Urothelium cell line (cell line): ENCODE data around the gene LHFPL3.
A peak's percentile ranks its signal among the peaks of the same experiment; 100 is the strongest.

Experiments
- DNase-seq: peaks from one replicate; pipeline ENCODE4 v3.0.0; 2011; ENCODE audit warnings: low spot score, mixed read lengths
- FAIRE-seq: peaks from 2 replicates; lab custom pipeline; 2011; peaks lifted over from hg19 to GRCh38; lab: Jason Lieb, UNC

LHFPL3 gene

DNA sequence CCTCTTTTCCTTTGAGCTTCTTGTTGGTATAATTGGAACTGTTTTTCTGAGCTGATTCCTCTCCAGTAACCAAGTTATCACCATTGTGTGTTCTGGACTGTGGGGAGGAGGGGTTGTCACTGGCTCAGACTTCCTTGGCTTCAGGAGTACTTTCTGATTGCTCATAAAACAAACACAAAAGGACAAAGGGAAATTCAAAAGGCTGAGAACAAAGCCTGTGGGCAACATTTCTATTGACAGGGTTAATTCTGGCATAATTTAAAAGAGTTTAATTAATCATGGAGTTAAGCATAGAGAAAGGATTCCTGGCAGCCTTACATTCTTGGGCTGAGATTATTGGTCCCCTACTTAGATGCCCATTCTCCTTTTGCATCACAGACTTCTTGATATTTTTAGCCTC lies 462.7 kb downstream of the LHFPL3 start:
- FAIRE-seq (no peak), DNase-seq (peak; percentile 46)

DNA sequence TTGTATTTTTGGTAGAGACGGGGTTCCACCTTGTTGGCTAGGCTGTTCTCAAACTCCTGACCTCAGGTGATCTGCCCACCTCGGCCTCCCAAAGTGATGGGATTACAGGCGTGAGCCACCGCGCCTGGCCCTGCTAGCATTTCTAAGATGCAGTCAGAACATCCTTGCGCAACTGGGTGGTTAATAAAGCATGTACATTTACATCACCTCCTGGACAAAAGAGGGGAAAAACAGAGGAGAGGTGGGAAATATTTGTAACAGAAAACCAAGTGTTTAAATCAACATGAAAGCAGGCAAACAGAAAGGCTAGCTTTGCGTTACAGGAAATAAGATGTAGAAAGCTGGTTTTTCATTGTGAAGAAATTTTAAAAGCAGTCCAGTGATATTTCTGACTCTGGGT lies 464.7 kb downstream of the LHFPL3 start:
- no peak for DNase-seq
- peak; percentile 66 for FAIRE-seq

DNA sequence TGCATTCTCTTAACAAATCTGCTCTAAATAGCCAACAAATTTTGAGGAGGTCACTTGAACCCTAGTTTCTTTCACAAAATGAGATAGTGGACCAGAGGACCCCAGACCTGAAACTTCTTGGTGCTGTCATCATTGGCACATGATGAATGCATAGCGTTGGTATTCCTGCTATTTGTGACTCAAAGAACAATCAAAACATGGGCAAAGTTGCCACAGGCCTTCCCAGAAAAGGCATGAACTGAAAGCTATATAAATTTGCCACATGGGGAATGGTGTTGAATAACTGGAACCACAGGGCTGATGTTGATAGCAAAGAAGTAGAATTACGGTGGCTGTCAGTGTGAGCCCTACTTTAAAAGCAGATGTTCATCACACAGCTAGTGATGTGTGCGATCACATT lies 465.8 kb downstream of the LHFPL3 start:
- FAIRE-seq (no peak), DNase-seq (no peak)

DNA sequence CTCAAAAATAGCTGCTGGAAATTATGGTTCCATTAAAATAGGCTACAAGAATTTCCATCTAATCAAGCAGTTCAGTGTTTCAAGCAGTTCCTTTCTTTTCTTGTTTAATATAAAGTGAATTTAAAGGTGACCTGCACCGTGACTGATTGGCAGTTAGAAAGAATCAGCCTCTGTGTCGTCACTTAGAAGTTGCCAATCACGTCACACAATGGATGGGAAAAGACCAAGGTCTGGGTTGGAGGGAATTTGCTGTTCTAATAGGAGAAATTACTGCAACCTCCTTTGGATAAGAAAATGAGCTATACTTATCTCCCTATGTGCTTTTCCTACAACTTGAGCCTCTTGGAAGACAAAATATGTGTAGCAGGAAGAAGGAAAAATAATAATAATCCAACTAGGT lies 466.2 kb downstream of the LHFPL3 start:
- DNase-seq, result no peak
- no peak for FAIRE-seq

GRCh38 chr7:104795086-104795485 lies 466.7 kb downstream of the LHFPL3 start:
- DNase-seq (no peak), FAIRE-seq (no peak)

- FAIRE-seq, result no peak
Measured at GRCh38 chr7:104795616-104796398, 467.4 kb downstream of the LHFPL3 start.

GRCh38 chr7:104800307-104800706 lies 471.9 kb downstream of the LHFPL3 start:
- FAIRE-seq, result no peak
- no peak for DNase-seq

More at GRCh38 chr7:104795616-104796398, 467.4 kb downstream of the LHFPL3 start:
- DNase-seq, result no peak

- DNase-seq (no peak), FAIRE-seq (no peak)
Measured at GRCh38 chr7:104801022-104801421, 472.6 kb downstream of the LHFPL3 start.

GRCh38 chr7:104803931-104804330 lies 475.5 kb downstream of the LHFPL3 start:
- FAIRE-seq, result no peak
- DNase-seq, result no peak

DNA sequence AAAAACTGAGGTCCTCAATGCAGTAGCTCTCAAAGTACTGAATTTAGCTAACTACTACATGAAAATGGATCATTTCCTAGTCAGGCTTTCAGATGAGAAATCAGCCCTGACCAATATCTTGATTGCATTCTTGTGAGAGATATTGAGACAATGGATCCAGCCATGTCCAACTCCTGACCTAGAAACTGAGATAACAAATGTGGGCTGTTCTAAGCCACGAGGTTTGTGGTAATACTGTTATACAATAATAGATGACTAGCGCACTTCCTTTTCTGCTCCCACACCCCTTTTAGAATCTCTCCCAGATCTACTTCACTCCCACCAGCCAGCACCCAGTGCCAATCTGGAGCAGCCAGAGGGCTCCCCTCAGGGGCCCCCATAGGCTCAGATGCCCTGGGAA lies 476.3 kb downstream of the LHFPL3 start:
- FAIRE-seq, result no peak
- DNase-seq, result no peak

GRCh38 chr7:104805449-104806317 lies 477.3 kb downstream of the LHFPL3 start:
- no peak for DNase-seq

GRCh38 chr7:104807671-104808070 lies 479.3 kb downstream of the LHFPL3 start:
- no peak for DNase-seq
- no peak for FAIRE-seq

More at GRCh38 chr7:104805449-104806317, 477.3 kb downstream of the LHFPL3 start:
- FAIRE-seq, result no peak

GRCh38 chr7:104809906-104810305 lies 481.5 kb downstream of the LHFPL3 start:
- no peak for FAIRE-seq
- DNase-seq, result no peak

GRCh38 chr7:104814126-104814525 lies 485.7 kb downstream of the LHFPL3 start:
- DNase-seq (no peak), FAIRE-seq (no peak)

DNA sequence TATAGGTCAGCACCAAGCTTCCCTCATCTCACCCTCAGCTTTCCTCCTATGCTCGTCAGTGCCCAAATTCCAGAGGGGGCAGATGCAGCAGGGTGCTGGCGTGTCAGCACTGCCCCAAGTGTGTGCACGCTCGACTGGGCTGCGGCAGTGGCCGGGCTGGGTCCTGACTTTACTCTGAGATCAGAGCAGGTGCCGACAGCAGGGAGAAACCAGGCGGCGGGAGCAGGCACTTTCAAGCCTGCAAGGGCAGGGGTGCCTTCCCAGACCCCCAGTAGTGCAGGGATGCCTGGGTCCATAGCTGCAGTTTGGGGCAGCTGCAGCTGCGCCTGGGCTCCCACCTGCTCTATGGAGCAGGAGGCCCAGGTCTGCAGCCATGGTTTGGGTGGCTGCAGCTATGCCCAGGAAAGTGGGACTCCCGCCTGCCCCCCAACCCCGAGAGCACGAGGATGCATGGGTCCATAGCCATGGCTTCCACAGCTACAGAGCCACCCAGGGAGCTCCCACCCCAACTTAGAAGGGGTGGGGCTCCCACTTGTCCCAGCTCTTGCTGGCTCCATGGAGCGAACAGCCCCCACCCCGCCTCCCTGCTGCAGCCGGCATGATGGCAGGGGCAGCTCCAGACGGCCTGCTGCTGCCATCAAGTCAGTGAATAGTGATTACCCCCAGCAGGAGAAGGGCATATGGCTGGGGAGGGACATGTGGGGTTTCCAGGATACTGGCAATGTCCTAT lies 486.4 kb downstream of the LHFPL3 start:
- FAIRE-seq (no peak), DNase-seq (no peak)

DNA sequence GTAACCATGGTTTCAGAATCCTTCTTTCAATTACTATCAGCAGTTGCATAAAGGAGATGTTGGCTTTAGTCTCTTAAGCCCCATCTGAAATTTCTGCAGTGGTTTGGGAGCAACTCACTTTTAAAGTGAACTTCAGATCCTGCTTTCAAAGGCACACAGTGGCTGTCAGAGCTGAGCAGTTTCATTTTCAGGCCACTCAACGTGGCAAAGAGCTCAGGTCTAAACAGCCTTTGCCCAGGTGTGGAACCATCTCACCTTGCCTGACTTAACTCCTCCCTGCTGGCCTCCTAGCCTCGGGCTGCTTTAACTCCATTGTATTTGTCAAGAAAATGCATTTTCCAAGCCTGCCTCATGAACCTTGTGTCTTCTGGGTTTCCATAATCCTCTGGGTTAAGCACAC lies 488.1 kb downstream of the LHFPL3 start:
- DNase-seq (no peak), FAIRE-seq (no peak)

DNA sequence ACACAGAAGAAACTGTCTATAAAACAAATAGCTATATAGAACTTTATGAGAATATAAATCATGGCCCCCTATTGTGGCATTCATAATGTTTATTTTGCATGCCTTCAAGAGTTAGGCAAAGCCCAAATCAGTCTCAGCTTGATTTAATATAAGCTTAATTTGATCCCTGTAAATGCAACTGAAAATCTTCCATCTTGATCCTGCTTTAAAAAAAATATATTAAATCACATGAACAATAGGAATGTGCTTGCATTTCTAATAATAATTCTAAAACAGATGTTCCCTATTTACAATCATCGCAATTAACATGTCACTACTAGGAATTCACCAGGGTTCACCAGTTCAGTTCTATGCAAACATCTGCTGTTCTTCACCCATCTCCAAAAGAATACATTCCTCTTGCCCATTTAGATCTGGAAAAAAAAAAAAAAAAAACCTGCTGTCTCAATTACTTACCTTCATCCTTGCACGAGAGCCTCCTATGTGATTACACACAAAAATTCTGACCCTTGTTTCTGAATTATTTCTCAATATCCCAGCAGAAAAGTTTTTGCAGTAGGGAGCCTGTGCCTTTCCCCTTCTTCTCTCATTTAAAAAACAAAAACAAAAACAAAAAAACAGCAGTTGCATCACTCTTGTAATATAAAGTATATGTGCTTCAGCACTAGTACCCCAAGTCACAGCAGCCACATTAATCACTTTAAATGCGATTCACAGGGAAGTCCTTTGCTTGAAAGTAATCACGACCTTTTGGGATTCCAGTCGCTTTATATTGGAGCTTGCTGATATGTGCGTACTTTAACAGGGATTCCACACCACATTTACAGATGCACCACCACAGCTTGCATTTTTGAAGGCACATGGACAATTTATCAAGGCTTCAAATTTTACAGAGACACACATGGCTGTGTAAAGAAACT lies 490.8 kb downstream of the LHFPL3 start:
- DNase-seq, result no peak
- FAIRE-seq, result no peak

DNA sequence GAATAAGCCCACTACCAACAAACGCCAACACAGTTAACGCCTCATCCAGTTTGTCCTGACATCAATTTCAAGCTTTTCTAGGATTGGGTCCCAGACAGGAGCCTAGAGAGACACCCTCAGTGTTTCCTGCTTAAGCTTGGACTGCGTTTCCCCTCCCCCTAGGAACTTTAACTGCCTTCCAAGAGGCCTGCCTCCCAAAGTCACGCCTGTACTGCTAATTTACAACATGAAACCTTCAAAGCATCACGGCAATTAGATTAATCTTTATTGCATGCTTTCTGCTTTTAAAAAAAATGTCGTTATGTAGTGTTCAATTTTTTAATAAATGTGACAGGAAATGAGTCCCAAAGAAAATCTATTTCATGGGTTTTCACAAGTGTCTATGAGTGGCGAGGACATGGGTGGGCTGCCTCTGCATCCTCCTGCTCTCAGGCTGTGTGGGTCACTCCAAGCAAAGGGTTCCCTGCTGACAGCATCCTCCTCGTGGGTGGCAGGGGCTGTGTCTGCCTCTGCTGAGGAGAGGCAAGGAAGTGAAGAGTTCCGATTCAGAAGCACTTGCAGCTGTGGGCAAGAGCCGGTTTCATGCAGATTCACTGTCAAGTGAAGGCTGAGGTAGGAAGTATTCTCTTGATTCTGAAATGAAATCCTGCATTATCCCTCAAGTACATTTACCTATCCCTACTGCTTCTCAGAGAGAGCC lies 492.6 kb downstream of the LHFPL3 start:
- FAIRE-seq, result no peak
- DNase-seq, result no peak

DNA sequence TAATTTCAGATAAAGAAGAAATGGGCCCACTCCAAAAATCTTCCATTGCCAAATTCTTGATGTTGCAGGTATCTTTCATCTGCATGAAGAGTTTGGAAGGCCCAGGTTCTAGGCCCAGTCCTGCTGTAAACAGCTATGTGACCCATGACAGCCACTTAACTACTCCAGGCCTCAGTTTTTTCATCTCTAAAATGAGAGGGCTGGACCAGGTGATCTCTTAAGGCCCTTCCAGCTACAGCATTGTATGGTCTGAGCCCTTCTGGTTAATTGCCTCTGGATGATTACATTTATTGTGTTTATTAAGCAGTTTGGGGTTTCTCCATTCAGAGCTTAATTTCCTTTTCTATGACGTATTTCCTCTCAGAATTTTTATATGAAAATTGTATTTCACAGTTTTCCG lies 494.8 kb downstream of the LHFPL3 start:
- no peak for DNase-seq
- FAIRE-seq, result no peak

GRCh38 chr7:104825099-104825498 lies 496.7 kb downstream of the LHFPL3 start:
- FAIRE-seq (no peak), DNase-seq (no peak)
